ENCODE data around the gene FIZ1. TPM values are rescaled to one million over a fixed set of nuclear protein-coding genes. Genes with fewer than 3 reads are reported as not detected.

The FIZ1 gene
- polyA plus RNA-seq, 1 donor from 2014 or later = 7.4 TPM

- H3K9me2 ChIP-seq (ENCODE audit: insufficient read depth, low read length) = no peaks in the 10 kb centered on the region
- TF ChIP-seq SMC3 (conservative IDR thresholded peaks at IDR 0.05; ENCODE audit: poor library complexity) (no peak), REST (IDR thresholded peaks at IDR 0.05; ENCODE audit: borderline replicate concordance) (no peak), RAD21 (conservative IDR thresholded peaks at IDR 0.05) (no peak), TAF1 (IDR thresholded peaks at IDR 0.05; ENCODE audit: low read depth) (no peak), EZH2 (IDR thresholded peaks at IDR 0.05; ENCODE audit: borderline replicate concordance, insufficient read depth, low read length, poor library complexity, severe bottlenecking) (no peak)
- no peaks in the 10 kb centered on the region for H3K36me3 ChIP-seq (ENCODE audit: insufficient read depth, low read length)
- H3K79me2 ChIP-seq (replicated peaks; ENCODE audit: insufficient read depth, low read length) = no peaks in the 10 kb centered on the region
- H3K27ac ChIP-seq (ENCODE audit: low read length) = no peak within 1 kb of the TSS
- H3K27me3 ChIP-seq (ENCODE audit: insufficient read depth, low read depth, low read length) = no peaks in the 10 kb centered on the region
- H4K20me1 ChIP-seq (ENCODE audit: insufficient read depth) = no peaks in the 10 kb centered on the region
- H3K9me3 ChIP-seq (ENCODE audit: low read length) = no peaks in the 10 kb centered on the region
- H3F3A ChIP-seq (ENCODE audit: insufficient read depth, low read length, poor library complexity, severe bottlenecking) = no peaks in the 10 kb centered on the region
- no peak within 1 kb of the TSS for H3K4me3 ChIP-seq (ENCODE audit: low read length)
- H2AFZ ChIP-seq (ENCODE audit: low read depth, low read length) = no peak within 1 kb of the TSS
- no peak within 1 kb of the TSS for H3K4me2 ChIP-seq (ENCODE audit: low read length)
- H3K9ac ChIP-seq (ENCODE audit: low read length) = no peak within 1 kb of the TSS
Measured at GRCh38 chr19:55545443-55545842, 53.9 kb downstream of the FIZ1 start, which contains the start of gene SBK3. TSS of gene SBK3 (minus strand) at chr19:55545543. CDS start at chr19:55545543, 0 bp downstream.

DNA sequence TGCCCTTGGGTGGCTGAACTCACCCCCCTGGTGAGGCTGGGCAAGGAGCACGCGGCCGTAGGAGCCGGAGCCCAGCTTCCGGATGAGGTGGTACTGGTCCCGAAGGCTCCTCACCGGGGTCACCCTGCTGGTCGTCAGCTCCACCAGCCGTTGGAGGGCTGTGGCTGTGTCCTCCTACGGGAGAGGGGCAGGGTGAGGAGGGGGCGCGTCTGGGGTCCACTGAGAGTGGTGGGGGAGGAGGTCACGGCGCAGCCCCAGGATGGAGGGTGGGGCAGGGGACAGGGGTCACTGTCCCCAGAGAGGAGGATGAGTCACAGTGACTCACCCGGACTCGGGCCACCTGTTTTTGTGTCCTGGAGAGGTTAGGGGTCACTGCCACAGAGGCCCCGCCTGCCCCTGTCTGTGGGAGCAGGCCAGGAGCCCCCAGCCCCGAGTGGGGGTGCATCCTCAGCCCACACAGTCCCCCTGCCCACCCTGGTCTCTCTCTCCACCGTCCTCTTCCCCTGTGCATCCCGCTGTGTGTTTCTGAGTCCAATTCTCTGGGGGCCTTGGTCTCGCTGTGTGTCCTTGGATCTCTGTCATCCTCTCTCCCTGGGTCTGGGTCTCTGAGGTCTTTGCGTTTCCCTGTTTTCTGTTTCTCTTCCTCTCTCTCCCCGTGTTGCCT is 54.4 kb downstream of the FIZ1 start:
- H3K9ac ChIP-seq (ENCODE audit: low read length) = no peak overlapping the region
- no peak overlapping the region for H3K4me3 ChIP-seq (ENCODE audit: low read length)
- H3K9me3 ChIP-seq (ENCODE audit: low read length) = no peaks in the 10 kb centered on the region
- no peak overlapping the region for H3K4me2 ChIP-seq (ENCODE audit: low read length)
- H3K36me3 ChIP-seq (ENCODE audit: insufficient read depth, low read length) = no peaks in the 10 kb centered on the region
- H3K9me2 ChIP-seq (ENCODE audit: insufficient read depth, low read length) = no peaks in the 10 kb centered on the region
- no peaks in the 10 kb centered on the region for H3F3A ChIP-seq (ENCODE audit: insufficient read depth, low read length, poor library complexity, severe bottlenecking)
- H2AFZ ChIP-seq (ENCODE audit: low read depth, low read length) = no peak overlapping the region
- no peak for TF ChIP-seq SMC3 (conservative IDR thresholded peaks at IDR 0.05; ENCODE audit: poor library complexity)
- no peak for TF ChIP-seq EP300 (conservative IDR thresholded peaks at IDR 0.05; ENCODE audit: poor library complexity, severe bottlenecking)
- TF ChIP-seq CTCF (IDR thresholded peaks at IDR 0.05; ENCODE audit: poor library complexity, severe bottlenecking) = no peak
- TF ChIP-seq EZH2 (IDR thresholded peaks at IDR 0.05; ENCODE audit: borderline replicate concordance, insufficient read depth, low read length, poor library complexity, severe bottlenecking) = no peak
- no peak for TF ChIP-seq RAD21 (conservative IDR thresholded peaks at IDR 0.05)
- TF ChIP-seq MXI1 (conservative IDR thresholded peaks at IDR 0.05; ENCODE audit: poor library complexity, severe bottlenecking) = no peak
- no peak for TF ChIP-seq TAF1 (IDR thresholded peaks at IDR 0.05; ENCODE audit: low read depth)
- TF ChIP-seq REST (IDR thresholded peaks at IDR 0.05; ENCODE audit: borderline replicate concordance) = no peak
- TF ChIP-seq POLR2AphosphoS5 (IDR thresholded peaks at IDR 0.05) = no peak
- no peak overlapping the region for H3K27ac ChIP-seq (ENCODE audit: low read length)
- H3K79me2 ChIP-seq (replicated peaks; ENCODE audit: insufficient read depth, low read length) = no peaks in the 10 kb centered on the region
- no peaks in the 10 kb centered on the region for H4K20me1 ChIP-seq (ENCODE audit: insufficient read depth)
- H3K27me3 ChIP-seq (ENCODE audit: insufficient read depth, low read depth, low read length) = no peaks in the 10 kb centered on the region
